Keratinocyte (primary cell): ENCODE data around the gene PSMB7. TPM values are rescaled to one million over a fixed set of nuclear protein-coding genes. Genes with fewer than 3 reads are reported as not detected.

Source experiments
- DNase-seq: peaks from one replicate; pipeline ENCODE4 v3.0.0-alpha.2; 2011; ENCODE audit warnings: low read depth, missing footprints, low spot score
- FAIRE-seq: peaks from 2 replicates; lab custom pipeline; 2011; peaks lifted over from hg19 to GRCh38; lab: Jason Lieb, UNC
- H2AFZ ChIP-seq: 2 replicates; pipeline ENCODE4 v1.6.0; 2012; ENCODE audit warnings: low read length, control low read depth, inconsistent platforms; ENCODE audit not compliant: control insufficient read depth
- H3K27ac ChIP-seq: 2 replicates; pipeline ENCODE4 v1.5.1; 2011; ENCODE audit warnings: low read length; ENCODE audit not compliant: control insufficient read depth, insufficient read depth
- H3K27me3 ChIP-seq: 3 replicates; pipeline ENCODE4 v1.6.0; 2011; ENCODE audit warnings: low read length; ENCODE audit not compliant: control insufficient read depth, insufficient read depth; ENCODE audit errors: extremely low read depth
- H3K36me3 ChIP-seq, 2 experiments: 2 replicates in 1 of 2; 3 replicates in 1 of 2; pipeline ENCODE4 v1.5.1; 2011; ENCODE audit warnings: low read length in 2 of 2, mild to moderate bottlenecking in 1 of 2; ENCODE audit not compliant: control insufficient read depth in 2 of 2, insufficient read depth in 2 of 2; ENCODE audit errors: extremely low read depth in 1 of 2
- H3K4me1 ChIP-seq: 3 replicates; pipeline ENCODE4 v1.5.1; 2011; ENCODE audit warnings: low read length; ENCODE audit not compliant: control insufficient read depth, insufficient read depth; ENCODE audit errors: extremely low read depth
- H3K4me2 ChIP-seq: 3 replicates; pipeline ENCODE4 v1.6.0; 2011; ENCODE audit warnings: low read depth, low read length; ENCODE audit not compliant: control insufficient read depth, insufficient read depth; ENCODE audit errors: extremely low read depth
- H3K4me3 ChIP-seq, 3 experiments: fragments of 200-600 bp in 1 of 3; sonication (generic) in 1 of 3; 2 replicates in 2 of 3; 3 replicates in 1 of 3; pipeline ENCODE4 v1.5.1; 2011 to 2016; ENCODE audit warnings: low read length in 3 of 3, mild to moderate bottlenecking in 3 of 3, control low read depth in 2 of 3, inconsistent platforms in 1 of 3, low read depth in 1 of 3, mixed read lengths in 1 of 3, mixed run types in 1 of 3, moderate library complexity in 1 of 3; ENCODE audit not compliant: control insufficient read depth in 2 of 3, insufficient read depth in 2 of 3; ENCODE audit errors: extremely low read depth in 1 of 3
- H3K79me2 ChIP-seq: 2 replicates; pipeline ENCODE4 v1.6.0; 2012; ENCODE audit warnings: low read length; ENCODE audit not compliant: control insufficient read depth, insufficient read depth
- H3K9ac ChIP-seq: 3 replicates; pipeline ENCODE4 v1.6.0; 2011; ENCODE audit warnings: low read length; ENCODE audit not compliant: control insufficient read depth, insufficient read depth; ENCODE audit errors: extremely low read depth
- H3K9me1 ChIP-seq: 3 replicates; pipeline ENCODE4 v1.6.0; 2011; ENCODE audit warnings: low read length; ENCODE audit not compliant: control insufficient read depth, insufficient read depth; ENCODE audit errors: extremely low read depth
- H3K9me3 ChIP-seq: 2 replicates; pipeline ENCODE4 v1.5.1; 2012; ENCODE audit warnings: low read depth, low read length; ENCODE audit not compliant: control insufficient read depth
- H4K20me1 ChIP-seq: 3 replicates; pipeline ENCODE4 v1.6.0; 2011; ENCODE audit warnings: low read length; ENCODE audit not compliant: control insufficient read depth, insufficient read depth; ENCODE audit errors: extremely low read depth
- EZH2 ChIP-seq: IDR thresholded peaks from one replicate; pipeline ENCODE4 v1.6.1; 2012; ENCODE audit warnings: inconsistent platforms, mild to moderate bottlenecking, low read length, moderate library complexity
- dilution Hi-C: fragments of 300-500 bp; cut with MboI; formaldehyde crosslinking; loops from one replicate; pipeline ENCODE4 v1.7.0; 2020; ENCODE audit warnings: low sequenced_read_pairs; ENCODE audit not compliant: extremely low pct_ligation_motif_present
- polyA plus RNA-seq, 5 experiments: library from polyadenylated mRNA; depleted of rRNA in 3 of 5; stranded (reverse) in 3 of 5; stranded (forward) in 1 of 5; unstranded in 1 of 5; fragments of >200 nt; gene quantifications; 1 replicate in 1 of 5; 2 replicates in 3 of 5; 3 replicates in 1 of 5; pipeline versions ENCODE4 v1.2.1 to v1.2.3, GENCODE V29; 2011 to 2012; ENCODE audit warnings: missing spikeins in 2 of 5, low read depth in 1 of 5, low replicate concordance in 1 of 5
- TF ChIP-seq, protein P1 (sequence below), 3 experiments: IDR thresholded peaks in 1 of 3; conservative IDR thresholded peaks in 1 of 3; optimal IDR thresholded peaks in 1 of 3; 2 replicates in 2 of 3; 3 replicates in 1 of 3; pipeline versions ENCODE3 to v1.5.1; 2011; ENCODE audit warnings: low read length in 3 of 3, mild to moderate bottlenecking in 3 of 3, moderate library complexity in 2 of 3, control low read depth in 1 of 3, inconsistent platforms in 1 of 3; ENCODE audit not compliant: insufficient read depth in 2 of 3; ENCODE audit errors: extremely low read depth in 1 of 3

PSMB7 gene
- polyA plus RNA-seq, 1 donor (not counting 4 experiments of a cell fraction or from before 2014, with no cell fraction given): 388 TPM

DNA sequence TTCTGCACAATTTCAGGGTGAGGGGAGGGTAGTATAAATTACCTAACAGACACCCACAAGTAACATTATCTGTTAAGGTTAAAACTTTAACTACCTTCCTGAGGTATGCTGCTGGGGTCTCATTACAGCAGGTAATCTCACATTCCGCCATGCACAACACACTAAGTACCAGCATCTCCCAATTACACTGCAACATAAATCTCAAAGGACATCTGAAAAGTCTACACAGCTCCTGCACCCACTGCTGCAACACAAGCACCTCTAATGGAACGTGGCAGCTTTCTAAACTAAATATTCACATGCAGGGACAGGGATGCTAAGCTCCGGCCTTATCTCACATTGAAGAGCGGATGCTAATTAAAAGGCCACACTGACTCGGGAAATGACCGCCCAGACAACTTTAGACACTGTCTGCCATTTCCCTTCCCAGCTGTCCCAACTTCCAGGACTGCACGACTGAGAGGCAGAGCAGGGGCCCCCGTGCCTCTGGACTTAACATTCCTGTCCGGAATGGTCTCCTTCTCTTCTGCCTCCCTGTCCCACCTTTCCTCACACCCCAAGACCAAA is 45.9 kb downstream of the PSMB7 start:
- H3K9me1 ChIP-seq: peaks cover 2% of the 10 kb centered on the region
- no peak overlapping the region for H3K27ac ChIP-seq
- no peaks in the 10 kb centered on the region for H3K9me3 ChIP-seq
- H3K9ac ChIP-seq: no peak overlapping the region
- no peak overlapping the region for H3K4me2 ChIP-seq
- H3K4me1 ChIP-seq: peaks cover 12% of the 10 kb centered on the region
- FAIRE-seq (no peak), DNase-seq (no peak)
- H3K79me2 ChIP-seq: peaks cover 93% of the 10 kb centered on the region
- TF ChIP-seq, protein P1, sequence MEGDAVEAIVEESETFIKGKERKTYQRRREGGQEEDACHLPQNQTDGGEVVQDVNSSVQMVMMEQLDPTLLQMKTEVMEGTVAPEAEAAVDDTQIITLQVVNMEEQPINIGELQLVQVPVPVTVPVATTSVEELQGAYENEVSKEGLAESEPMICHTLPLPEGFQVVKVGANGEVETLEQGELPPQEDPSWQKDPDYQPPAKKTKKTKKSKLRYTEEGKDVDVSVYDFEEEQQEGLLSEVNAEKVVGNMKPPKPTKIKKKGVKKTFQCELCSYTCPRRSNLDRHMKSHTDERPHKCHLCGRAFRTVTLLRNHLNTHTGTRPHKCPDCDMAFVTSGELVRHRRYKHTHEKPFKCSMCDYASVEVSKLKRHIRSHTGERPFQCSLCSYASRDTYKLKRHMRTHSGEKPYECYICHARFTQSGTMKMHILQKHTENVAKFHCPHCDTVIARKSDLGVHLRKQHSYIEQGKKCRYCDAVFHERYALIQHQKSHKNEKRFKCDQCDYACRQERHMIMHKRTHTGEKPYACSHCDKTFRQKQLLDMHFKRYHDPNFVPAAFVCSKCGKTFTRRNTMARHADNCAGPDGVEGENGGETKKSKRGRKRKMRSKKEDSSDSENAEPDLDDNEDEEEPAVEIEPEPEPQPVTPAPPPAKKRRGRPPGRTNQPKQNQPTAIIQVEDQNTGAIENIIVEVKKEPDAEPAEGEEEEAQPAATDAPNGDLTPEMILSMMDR (optimal IDR thresholded peaks at IDR 0.05 in 1 of 3, IDR thresholded peaks at IDR 0.05 in 1 of 3, conservative IDR thresholded peaks at IDR 0.05 in 1 of 3; ENCODE audit: extremely low read depth in 1 of 3, insufficient read depth in 2 of 3, low read length in 3 of 3): no peak
- TF ChIP-seq EZH2: no peak
- H3K4me3 ChIP-seq: no peak overlapping the region
- peaks cover 8 to 18% of the 10 kb centered on the region in 2 experiments for H3K36me3 ChIP-seq
- no peak overlapping the region for H2AFZ ChIP-seq
- dilution Hi-C loops: no loop called here
- H3K27me3 ChIP-seq: no peaks in the 10 kb centered on the region
- peaks cover 27% of the 10 kb centered on the region for H4K20me1 ChIP-seq

DNA sequence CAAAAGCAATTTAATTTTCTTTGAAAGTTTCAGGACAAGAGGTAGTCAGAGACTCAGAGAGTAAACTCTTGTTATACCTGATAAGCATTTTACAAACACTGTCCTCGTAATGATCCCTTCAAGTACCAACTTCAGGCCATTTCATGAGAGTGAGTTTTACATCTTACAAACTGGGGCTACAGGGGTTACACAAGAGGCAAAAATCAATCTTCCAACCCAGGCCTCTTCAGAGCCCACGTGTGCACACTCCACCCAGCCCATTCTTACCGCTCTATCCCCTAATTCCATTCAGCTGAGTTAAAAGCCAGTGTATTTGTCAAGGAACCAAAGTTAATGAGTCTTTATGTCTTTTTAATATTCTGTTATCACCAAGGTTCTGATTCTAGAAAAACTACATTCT is 46.5 kb downstream of the PSMB7 start:
- H3K9ac ChIP-seq: no peak overlapping the region
- H3K27me3 ChIP-seq: no peaks in the 10 kb centered on the region
- H3K36me3 ChIP-seq: peaks cover 10 to 21% of the 10 kb centered on the region in 2 experiments
- TF ChIP-seq EZH2: no peak
- TF ChIP-seq, protein P1 (optimal IDR thresholded peaks at IDR 0.05 in 1 of 3, IDR thresholded peaks at IDR 0.05 in 1 of 3, conservative IDR thresholded peaks at IDR 0.05 in 1 of 3; ENCODE audit: extremely low read depth in 1 of 3, insufficient read depth in 2 of 3, low read length in 3 of 3): no peak
- H2AFZ ChIP-seq: no peak overlapping the region
- DNase-seq (no peak), FAIRE-seq (no peak)
- dilution Hi-C loops: no loop called here
- H3K4me2 ChIP-seq: no peak overlapping the region
- H4K20me1 ChIP-seq: peaks cover 27% of the 10 kb centered on the region
- H3K4me1 ChIP-seq: peaks cover 12% of the 10 kb centered on the region
- no peak overlapping the region for H3K4me3 ChIP-seq
- H3K9me1 ChIP-seq: peaks cover 2% of the 10 kb centered on the region
- H3K9me3 ChIP-seq: no peaks in the 10 kb centered on the region
- H3K79me2 ChIP-seq: peaks cover 93% of the 10 kb centered on the region
- no peak overlapping the region for H3K27ac ChIP-seq
